OCI-LY7 (cell line): Measurements from ENCODE around the gene PCDHGA6. TPM values are rescaled to one million over a fixed set of nuclear protein-coding genes. Genes with fewer than 3 reads are reported as not detected.
"Not testable (repeated sequence)": the region's sequence is repeated elsewhere in the genome, so short reads cannot be mapped to it uniquely, and the experiment has no call there.

Experiments used
- BruUV-seq: library from RNA; stranded (reverse); fragments of 400-500 nt; replicated peaks from 2 replicates; lab custom pipeline; 2021; lab: Mats Ljungman, UMichigan
- CTCF ChIA-PET: fragments of 300-600 bp; sonication (Branson Sonifier 250); formaldehyde crosslinking; loops from one replicate; lab custom pipeline; 2022; ENCODE audit warnings: antibody characterized with exemption; ENCODE audit not compliant: unreplicated experiment; lab: Charles Lee
- POLR2A ChIA-PET: fragments of 300-600 bp; sonication (Branson Sonifier 250); formaldehyde crosslinking; loops from one replicate; lab custom pipeline; 2022; ENCODE audit warnings: antibody characterized with exemption; lab: Charles Lee
- DNase-seq: peaks from one replicate; pipeline ENCODE4 v3.0.0-alpha.2; 2015; ENCODE audit warnings: low spot score
- H2AFZ ChIP-seq: fragments of 200-600 bp; sonication (generic), shearing (Covaris generic); 2 replicates; pipeline ENCODE4 v1.6.1; 2014; ENCODE audit warnings: mild to moderate bottlenecking, antibody characterized with exemption, low read length, moderate library complexity
- H3K27ac ChIP-seq: fragments of 200-600 bp; sonication (generic); 2 replicates; pipeline ENCODE4 v1.5.1; 2014; ENCODE audit warnings: mixed run types, low read depth, mild to moderate bottlenecking, moderate library complexity, low read length, inconsistent platforms; ENCODE audit not compliant: poor library complexity, severe bottlenecking
- H3K36me3 ChIP-seq: fragments of 200-600 bp; sonication (generic); 2 replicates; pipeline ENCODE4 v1.6.1; 2014; ENCODE audit warnings: mild to moderate bottlenecking, antibody characterized with exemption, low read length, moderate library complexity, mixed read lengths; ENCODE audit not compliant: insufficient read depth
- H3K4me1 ChIP-seq: fragments of 200-600 bp; sonication (generic); 2 replicates; pipeline ENCODE4 v1.5.1; 2014; ENCODE audit warnings: mild to moderate bottlenecking, low read length; ENCODE audit not compliant: insufficient read depth, poor library complexity, severe bottlenecking
- H3K4me2 ChIP-seq: fragments of 200-600 bp; sonication (generic); 2 replicates; pipeline ENCODE4 v1.6.1; 2014; ENCODE audit warnings: mild to moderate bottlenecking, low read length
- H3K4me3 ChIP-seq: fragments of 200-600 bp; sonication (generic); 2 replicates; pipeline ENCODE4 v1.5.1; 2014; ENCODE audit warnings: mild to moderate bottlenecking, low read depth, low read length; ENCODE audit not compliant: poor library complexity, severe bottlenecking
- H3K79me2 ChIP-seq: fragments of 200-600 bp; sonication (generic); 2 replicates; pipeline ENCODE4 v1.6.1; 2016; ENCODE audit warnings: low read depth, mild to moderate bottlenecking, low read length, moderate library complexity, mixed read lengths; ENCODE audit not compliant: insufficient read depth
- H3K9me2 ChIP-seq: fragments of 200-600 bp; sonication (generic); 2 replicates; pipeline ENCODE4 v1.6.1; 2016; ENCODE audit warnings: mild to moderate bottlenecking, low read length, mixed read lengths; ENCODE audit not compliant: insufficient read depth
- H3K9me3 ChIP-seq: fragments of 200-600 bp; sonication (generic); 2 replicates; pipeline ENCODE4 v1.6.1; 2014; ENCODE audit warnings: mild to moderate bottlenecking, mixed run types, low read length, mixed read lengths
- H4K20me1 ChIP-seq: fragments of 200-600 bp; sonication (generic); 2 replicates; pipeline ENCODE4 v1.6.1; 2014; ENCODE audit warnings: mild to moderate bottlenecking, antibody characterized with exemption, low read length, moderate library complexity, mixed read lengths; ENCODE audit not compliant: insufficient read depth
- CTCF ChIP-seq: fragments of 200-600 bp; sonication (generic); conservative IDR thresholded peaks from 2 replicates; pipeline ENCODE4 v1.5.1; 2014; ENCODE audit warnings: mild to moderate bottlenecking, antibody characterized with exemption, low read length, moderate library complexity, mixed read lengths
- EZH2phosphoT487 ChIP-seq: fragments of 200-600 bp; sonication (generic); IDR thresholded peaks from 2 replicates; pipeline ENCODE4 v1.6.1; 2018; ENCODE audit warnings: low read depth, borderline replicate concordance, mild to moderate bottlenecking, mixed run types, antibody characterized with exemption, low read length, moderate library complexity, mixed read lengths
- intact Hi-C: fragments of 100-400 bp; cut with micrococcal nuclease; formaldehyde crosslinking; loops from one replicate; pipeline ENCODE4 v1.10.0; 2022; ENCODE audit not compliant: unreplicated experiment
- total RNA-seq, 2 experiments: library from RNA; depleted of rRNA in 1 of 2; stranded (reverse); fragments of >200 nt in 1 of 2; shearing (Covaris generic) in 1 of 2; gene quantifications; 2 replicates each; pipeline ENCODE4 v1.2.3, GENCODE V29; 2014 to 2022

The PCDHGA6 gene
- total RNA-seq, 2 experiments from 2014 or later: 5.5 to 6.3 TPM

GRCh38 chr5:141346017-141346416 lies 27.7 kb upstream of the PCDHGA6 start:
- BruUV-seq, H2AFZ ChIP-seq, H3K4me3 ChIP-seq, H3K27ac ChIP-seq, H4K20me1 ChIP-seq, H3K79me2 ChIP-seq, intact Hi-C loops, H3K4me2 ChIP-seq, H3K4me1 ChIP-seq, H3K9me3 ChIP-seq, H3K9me2 ChIP-seq, CTCF ChIA-PET, H3K36me3 ChIP-seq, DNase-seq: not testable (repeated sequence)
- POLR2A ChIA-PET: interaction anchor here (2.0 kb wide), 1 partner anchor 26 kb away, joined by 8 read pairs; no protein-coding TSS in a partner anchor

DNA sequence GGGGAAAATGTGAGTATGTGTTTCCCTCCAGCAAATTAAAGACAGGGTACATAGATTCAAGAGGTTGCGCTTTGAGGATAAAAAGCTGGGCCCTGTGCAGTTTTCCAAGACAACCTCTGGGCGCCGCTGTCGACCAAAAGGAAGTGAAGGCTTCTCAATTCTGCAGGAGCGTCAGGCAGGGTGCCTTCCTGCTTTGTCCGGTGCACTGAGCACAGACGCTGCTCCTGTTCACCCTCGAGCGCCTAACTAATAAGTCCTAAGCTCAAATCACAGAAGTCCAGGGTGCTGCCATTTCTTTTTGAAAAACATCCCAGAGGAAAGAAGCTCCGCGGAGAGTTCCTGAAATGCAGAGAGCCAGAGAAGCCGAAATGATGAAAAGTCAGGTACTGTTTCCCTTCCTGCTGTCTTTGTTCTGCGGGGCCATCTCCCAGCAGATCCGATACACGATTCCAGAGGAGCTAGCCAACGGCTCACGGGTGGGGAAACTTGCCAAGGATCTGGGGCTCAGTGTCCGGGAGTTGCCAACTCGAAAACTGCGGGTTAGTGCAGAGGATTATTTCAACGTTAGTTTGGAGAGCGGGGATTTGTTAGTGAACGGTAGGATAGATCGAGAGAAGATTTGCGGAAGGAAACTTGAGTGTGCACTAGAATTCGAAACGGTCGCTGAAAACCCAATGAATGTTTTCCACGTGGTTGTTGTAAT lies 23.6 kb upstream of the PCDHGA6 start, which contains the start of gene PCDHGB1:
Gene PCDHGB1, plus strand, starts transcription at position 183 of the 703 bp plus-strand sequence. Its CDS starts 162 bp downstream, at position 345.
- POLR2A ChIA-PET: interaction anchor here (0.8 to 1.2 kb wide), 5 partner anchors 20 to 63 kb away, joined by 3 read pairs; partner anchors contain the start of genes PCDHGA1 and PCDHGA10
- Histone ChIP-seq H2AFZ (peak within 1 kb of the TSS; percentile 80), H3K9me3 (no peaks in the 10 kb centered on the region), H3K9me2 (no peaks in the 10 kb centered on the region), H3K27ac (no peak within 1 kb of the TSS), H3K4me1 (peaks cover 7% of the 10 kb centered on the region), H4K20me1 (no peaks in the 10 kb centered on the region), H3K79me2 (no peaks in the 10 kb centered on the region), H3K36me3 (no peaks in the 10 kb centered on the region), H3K4me3 (peak within 1 kb of the TSS; percentile 54), H3K4me2 (peak within 1 kb of the TSS; percentile 60)
- peak; percentile 79 for DNase-seq
- intact Hi-C loops: loop anchor here (10.0 kb wide), 1 partner anchor 155 kb away; the partner anchor contains the start of genes PCDHB10 and PCDHB11
- TSS peak; percentile 66 for BruUV-seq
- TF ChIP-seq EZH2phosphoT487 (no peak), CTCF (peak; percentile 88)
- CTCF ChIA-PET: interaction anchor here (1.2 kb wide), 1 partner anchor 33 kb away, joined by 5 read pairs; no protein-coding TSS in a partner anchor

GRCh38 chr5:141351591-141351990 lies 22.1 kb upstream of the PCDHGA6 start:
- no peaks in the 10 kb centered on the region for H3K79me2 ChIP-seq
- no peaks in the 10 kb centered on the region for H3K9me3 ChIP-seq
- no peaks in the 10 kb centered on the region for H3K9me2 ChIP-seq
- DNase-seq: no peak
- H2AFZ ChIP-seq: no peak overlapping the region
- H3K4me1 ChIP-seq: peaks cover 7% of the 10 kb centered on the region
- ChIA-PET POLR2A (no interaction called here), CTCF (no interaction called here)
- H3K4me3 ChIP-seq: no peak overlapping the region
- no peak overlapping the region for H3K27ac ChIP-seq
- no peak overlapping the region for H3K4me2 ChIP-seq
- H3K36me3 ChIP-seq: no peaks in the 10 kb centered on the region
- TF ChIP-seq CTCF (no peak), EZH2phosphoT487 (no peak)
- no TSS peak for BruUV-seq
- intact Hi-C loops: loop anchor here (10.0 kb wide), 1 partner anchor 157 kb away; the partner anchor contains the start of genes PCDHB10 and PCDHB11
- no peaks in the 10 kb centered on the region for H4K20me1 ChIP-seq
